ENCODE measurements around the gene NKD1. TPM values are rescaled to one million over a fixed set of nuclear protein-coding genes. Genes with fewer than 3 reads are reported as not detected.
A peak's percentile ranks its signal among the peaks of the same experiment; 100 is the strongest.

Gene NKD1
- total RNA-seq, 2 donors from 2014 or later, result 7.0 to 13.8 TPM

DNA sequence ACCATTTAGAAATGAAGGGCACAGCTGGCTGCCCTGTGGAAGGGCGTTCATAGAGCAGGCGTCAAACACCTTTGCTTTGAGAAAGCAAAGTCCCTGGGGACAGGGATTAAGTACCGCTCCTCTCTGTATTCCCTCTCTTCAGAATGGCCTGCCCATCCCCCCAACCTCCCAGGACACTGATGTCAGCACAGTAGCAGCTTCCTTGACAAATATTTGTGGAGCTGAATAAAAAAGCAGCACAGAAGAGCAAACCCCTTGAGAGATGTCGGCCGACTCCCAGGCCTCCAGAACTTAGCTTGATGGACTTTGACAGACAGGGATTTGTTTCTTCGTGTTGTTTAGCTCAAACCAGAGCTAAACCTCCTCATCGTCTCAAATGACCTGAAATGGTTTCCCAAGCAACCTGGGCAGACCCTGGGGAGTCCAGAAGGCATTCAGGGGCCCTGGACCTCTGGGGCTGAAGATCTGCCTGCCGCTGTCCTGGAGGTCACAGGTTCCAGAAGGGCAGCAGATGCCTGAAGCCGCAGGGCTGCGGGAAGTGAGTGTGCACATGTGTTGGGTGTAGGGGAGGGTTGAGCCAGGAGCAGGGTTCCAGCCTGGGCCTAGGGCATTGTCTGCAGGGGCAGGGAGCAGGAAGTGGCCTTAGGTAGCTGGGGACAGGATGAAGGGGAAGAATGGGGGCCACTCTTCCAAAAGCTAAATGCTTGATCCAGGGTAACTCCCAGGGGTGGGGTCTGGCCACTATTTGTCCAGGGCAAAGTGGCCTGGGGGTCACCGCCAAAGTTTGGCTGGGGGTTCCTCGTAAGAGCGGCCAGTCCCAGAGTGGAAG lies 42.3 kb upstream of the NKD1 start:
- 79% methylated on average over 13 of the region's 13 CpGs for WGBS
- no peak for DNase-seq (ENCODE audit: low spot score)

DNA sequence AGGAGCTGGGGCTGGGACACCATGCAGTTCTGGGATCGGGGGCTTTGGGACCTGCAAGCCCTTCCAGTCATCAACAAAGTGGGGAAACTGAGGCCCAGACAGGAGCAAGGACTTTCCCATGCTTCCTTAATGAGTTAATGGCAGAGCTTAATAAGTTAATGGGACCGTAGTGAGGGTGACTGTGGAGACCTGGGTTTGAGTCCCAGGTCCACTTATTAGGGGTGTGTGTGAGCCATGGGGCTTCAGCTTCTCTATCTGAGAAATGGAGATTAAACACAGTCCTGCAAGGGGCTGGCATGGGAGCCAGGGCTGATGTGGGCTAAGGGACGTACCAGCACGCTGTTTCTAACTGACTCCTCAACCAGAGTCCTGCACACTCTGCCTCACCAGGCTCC lies 41.7 kb upstream of the NKD1 start:
- no peak for DNase-seq (ENCODE audit: low spot score)

More for the DNA sequence above, 42.3 kb upstream of the NKD1 start:
- Histone ChIP-seq H3K4me1 (replicated peaks) (no peaks in the 10 kb centered on the region), H3K36me3 (no peaks in the 10 kb centered on the region), H3K9me3 (no peaks in the 10 kb centered on the region), H3K27me3 (replicated peaks; ENCODE audit: insufficient read depth) (no peaks in the 10 kb centered on the region), H3K27ac (no peak overlapping the region), H3K4me3 (no peak overlapping the region)
- TF ChIP-seq, protein P1, sequence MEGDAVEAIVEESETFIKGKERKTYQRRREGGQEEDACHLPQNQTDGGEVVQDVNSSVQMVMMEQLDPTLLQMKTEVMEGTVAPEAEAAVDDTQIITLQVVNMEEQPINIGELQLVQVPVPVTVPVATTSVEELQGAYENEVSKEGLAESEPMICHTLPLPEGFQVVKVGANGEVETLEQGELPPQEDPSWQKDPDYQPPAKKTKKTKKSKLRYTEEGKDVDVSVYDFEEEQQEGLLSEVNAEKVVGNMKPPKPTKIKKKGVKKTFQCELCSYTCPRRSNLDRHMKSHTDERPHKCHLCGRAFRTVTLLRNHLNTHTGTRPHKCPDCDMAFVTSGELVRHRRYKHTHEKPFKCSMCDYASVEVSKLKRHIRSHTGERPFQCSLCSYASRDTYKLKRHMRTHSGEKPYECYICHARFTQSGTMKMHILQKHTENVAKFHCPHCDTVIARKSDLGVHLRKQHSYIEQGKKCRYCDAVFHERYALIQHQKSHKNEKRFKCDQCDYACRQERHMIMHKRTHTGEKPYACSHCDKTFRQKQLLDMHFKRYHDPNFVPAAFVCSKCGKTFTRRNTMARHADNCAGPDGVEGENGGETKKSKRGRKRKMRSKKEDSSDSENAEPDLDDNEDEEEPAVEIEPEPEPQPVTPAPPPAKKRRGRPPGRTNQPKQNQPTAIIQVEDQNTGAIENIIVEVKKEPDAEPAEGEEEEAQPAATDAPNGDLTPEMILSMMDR (IDR thresholded peaks at IDR 0.05), result no peak
- TF ChIP-seq POLR2A (IDR thresholded peaks at IDR 0.05), result no peak
- TF ChIP-seq POLR2AphosphoS5 (IDR thresholded peaks at IDR 0.05), result no peak
- intact Hi-C loops (cut with DNase I), result no loop called here

DNA sequence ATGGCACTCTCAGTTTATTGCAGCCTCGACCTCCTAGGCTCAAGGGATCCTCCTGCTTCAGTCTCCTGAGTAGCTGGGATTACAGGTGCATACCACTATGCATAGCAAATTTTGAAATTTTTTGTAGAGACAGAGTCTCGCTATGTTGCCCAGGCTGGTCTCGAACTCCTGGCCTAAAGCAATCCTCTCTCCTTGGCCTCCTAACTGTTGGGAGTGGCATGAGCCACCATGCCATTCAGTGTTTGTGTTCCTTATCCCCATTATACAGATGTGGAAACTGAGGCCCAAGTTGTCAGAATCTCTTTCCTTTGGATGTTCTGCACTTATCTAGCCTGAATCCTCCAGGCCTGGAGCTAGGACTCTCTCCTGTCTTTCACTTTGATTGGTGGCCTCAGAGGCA lies 40.8 kb upstream of the NKD1 start:
- H3K4me1 ChIP-seq (replicated peaks), result no peaks in the 10 kb centered on the region
- no peak overlapping the region for H3K4me3 ChIP-seq
- DNase-seq (ENCODE audit: low spot score), result no peak
- 79% methylated on average over 3 of the region's 3 CpGs for WGBS
- no peaks in the 10 kb centered on the region for H3K36me3 ChIP-seq
- no peak overlapping the region for H3K27ac ChIP-seq
- TF ChIP-seq POLR2A (IDR thresholded peaks at IDR 0.05), result no peak
- no peak for TF ChIP-seq POLR2AphosphoS5 (IDR thresholded peaks at IDR 0.05)
- TF ChIP-seq, protein P1 (IDR thresholded peaks at IDR 0.05), result no peak
- intact Hi-C loops (cut with DNase I), result no loop called here
- no peaks in the 10 kb centered on the region for H3K9me3 ChIP-seq
- H3K27me3 ChIP-seq (replicated peaks; ENCODE audit: insufficient read depth), result no peaks in the 10 kb centered on the region

More for the DNA sequence above, 41.7 kb upstream of the NKD1 start:
- Histone ChIP-seq H3K9me3 (no peaks in the 10 kb centered on the region), H3K27me3 (replicated peaks; ENCODE audit: insufficient read depth) (no peaks in the 10 kb centered on the region), H3K27ac (no peak overlapping the region), H3K4me1 (replicated peaks) (no peaks in the 10 kb centered on the region), H3K36me3 (no peaks in the 10 kb centered on the region), H3K4me3 (no peak overlapping the region)
- WGBS, result 82% methylated on average over 4 of the region's 4 CpGs
- TF ChIP-seq POLR2A (IDR thresholded peaks at IDR 0.05) (no peak), POLR2AphosphoS5 (IDR thresholded peaks at IDR 0.05) (no peak)
- TF ChIP-seq, protein P1 (IDR thresholded peaks at IDR 0.05), result no peak
- intact Hi-C loops (cut with DNase I), result no loop called here

DNA sequence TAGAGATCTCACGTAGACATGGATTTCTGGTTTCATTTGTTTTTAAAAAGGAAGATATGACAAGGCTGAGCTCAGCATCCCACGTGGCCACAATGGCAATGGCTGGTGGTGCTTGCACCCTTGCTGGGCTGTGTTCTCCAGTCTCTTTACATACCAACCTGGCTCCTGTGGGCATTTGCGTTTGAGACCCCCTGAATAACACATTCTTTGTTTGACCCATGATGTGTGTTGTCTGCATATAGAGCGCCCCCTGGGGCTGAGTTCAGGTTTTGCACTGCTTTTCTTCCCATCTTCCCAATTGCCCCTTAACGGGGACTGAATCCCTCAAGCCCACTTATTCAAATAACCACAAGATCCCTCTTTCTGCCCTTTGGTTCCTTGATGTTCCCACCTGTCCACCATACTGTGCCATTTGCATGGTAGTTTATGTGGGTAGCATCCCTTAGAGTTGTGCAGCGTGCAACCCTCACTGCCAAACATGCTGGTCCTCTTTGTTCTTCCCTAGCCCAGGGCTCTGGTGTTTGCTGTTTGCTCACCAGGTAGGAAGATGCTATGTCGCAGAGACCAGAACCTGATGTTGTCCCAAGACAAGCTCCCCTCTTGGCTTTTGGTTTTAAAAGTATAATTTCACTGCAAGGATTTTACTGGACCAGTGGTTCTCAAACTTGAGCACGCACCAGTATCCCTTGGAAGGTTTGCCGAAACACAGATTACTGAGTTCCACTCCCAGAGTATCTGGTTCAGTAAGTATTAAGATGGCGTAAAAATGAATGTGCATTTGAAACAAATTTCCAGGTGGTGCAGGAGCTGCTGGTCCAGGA lies 38.5 kb upstream of the NKD1 start:
- no peak for TF ChIP-seq POLR2A (IDR thresholded peaks at IDR 0.05)
- no peak for TF ChIP-seq POLR2AphosphoS5 (IDR thresholded peaks at IDR 0.05)
- TF ChIP-seq, protein P1 (IDR thresholded peaks at IDR 0.05), result peak in 1 of 4 experiments; percentile 2
- DNase-seq (ENCODE audit: low spot score), result no peak
- WGBS, result 63% methylated on average over 10 of the region's 10 CpGs
- Histone ChIP-seq H3K4me1 (replicated peaks) (no peaks in the 10 kb centered on the region), H3K9me3 (no peaks in the 10 kb centered on the region), H3K4me3 (no peak overlapping the region), H3K36me3 (no peaks in the 10 kb centered on the region), H3K27me3 (replicated peaks; ENCODE audit: insufficient read depth) (no peaks in the 10 kb centered on the region), H3K27ac (no peak overlapping the region)
- intact Hi-C loops (cut with DNase I), result no loop called here
